Left renal pelvis (tissue), 4 donors: ENCODE measurements around the gene SPAG8. TPM values are rescaled to one million over a fixed set of nuclear protein-coding genes. Genes with fewer than 3 reads are reported as not detected.
A peak's percentile ranks its signal among the peaks of the same experiment; 100 is the strongest.

Experiments used
- DNase-seq, 4 donors: peaks; one replicate each; pipeline ENCODE4 v3.0.0-alpha.2; 2013; ENCODE audit warnings: low read depth in 4 of 4, low spot score in 3 of 4
- polyA plus RNA-seq, 4 donors: library from polyadenylated mRNA; unstranded; fragments of 120-200 nt; gene quantifications; one replicate each; pipeline ENCODE4 v1.2.1, GENCODE V29; 2013; ENCODE audit not compliant: insufficient read length in 4 of 4

SPAG8 gene
- polyA plus RNA-seq, 4 donors = 2.9 to 7.2 (median 5.7) TPM

DNA sequence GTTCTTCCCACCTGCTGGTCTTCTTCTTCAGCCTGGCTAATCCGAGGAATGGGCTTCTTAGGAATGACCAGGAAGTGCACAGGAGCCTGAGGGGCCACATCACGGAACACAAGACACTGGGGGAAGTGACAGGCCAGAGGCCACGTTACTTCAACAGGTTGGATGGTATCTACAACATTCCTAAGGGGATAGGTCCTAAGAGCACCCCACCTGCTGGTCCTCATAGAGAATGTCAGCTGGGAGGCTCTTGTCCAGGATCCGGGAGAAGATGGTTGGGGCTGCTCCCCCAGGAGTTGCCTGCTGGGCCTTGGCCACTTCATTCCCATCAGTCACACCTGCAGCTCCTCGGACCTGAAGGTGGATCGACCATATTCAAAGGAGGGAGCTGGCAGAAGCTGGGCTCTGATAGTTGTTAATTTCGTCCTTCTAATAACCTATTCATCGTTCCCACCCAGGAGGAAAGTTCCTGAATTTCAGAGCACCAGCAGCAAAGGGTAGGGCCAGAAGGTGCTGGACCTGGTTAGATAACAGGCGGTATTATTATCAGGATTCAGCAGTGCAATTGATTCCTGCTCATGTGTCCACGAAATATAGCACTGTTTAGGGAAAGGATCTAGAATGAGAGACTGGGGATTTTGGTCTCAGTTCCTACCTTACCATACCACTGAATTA is 1.5 kb upstream of the SPAG8 start:
- DNase-seq = no peak

DNA sequence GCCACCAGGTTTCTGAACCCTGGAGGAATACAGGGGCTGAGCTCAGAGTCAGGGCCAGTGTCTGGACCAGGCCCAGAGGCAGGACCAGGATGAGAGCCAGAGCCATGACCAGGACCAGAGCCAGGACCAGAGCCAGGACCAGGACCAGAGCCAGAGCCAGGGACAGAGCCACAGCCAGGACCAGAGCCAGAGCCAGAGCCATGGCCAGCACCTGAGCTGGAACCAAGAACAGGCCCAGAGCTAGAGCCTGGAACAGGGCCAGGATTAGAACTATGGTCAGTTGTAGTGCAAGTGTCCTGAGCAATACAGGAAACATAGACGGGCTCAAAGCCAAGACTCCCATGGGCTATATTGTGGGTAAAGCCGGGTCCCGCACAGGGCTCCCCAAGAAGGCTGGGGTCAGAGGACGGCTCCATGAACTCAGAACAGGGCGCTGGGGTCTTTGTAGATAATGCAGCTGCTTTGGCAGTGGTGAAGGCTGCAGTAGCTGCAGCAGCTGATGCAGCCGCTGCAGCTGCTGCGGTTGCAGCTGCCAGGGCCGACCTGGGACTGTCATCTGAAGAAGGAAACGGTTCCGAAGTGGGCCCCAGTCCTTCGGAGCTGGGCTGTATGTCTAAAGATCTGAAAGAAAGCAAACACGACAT is 559 bp downstream of the SPAG8 start:
- DNase-seq = no peak

- no peak for DNase-seq
Measured at GRCh38 chr9:35810122-35810521, 1.9 kb downstream of the SPAG8 start.

- no peak for DNase-seq
Measured at GRCh38 chr9:35808433-35808832, 3.6 kb downstream of the SPAG8 start.

DNA sequence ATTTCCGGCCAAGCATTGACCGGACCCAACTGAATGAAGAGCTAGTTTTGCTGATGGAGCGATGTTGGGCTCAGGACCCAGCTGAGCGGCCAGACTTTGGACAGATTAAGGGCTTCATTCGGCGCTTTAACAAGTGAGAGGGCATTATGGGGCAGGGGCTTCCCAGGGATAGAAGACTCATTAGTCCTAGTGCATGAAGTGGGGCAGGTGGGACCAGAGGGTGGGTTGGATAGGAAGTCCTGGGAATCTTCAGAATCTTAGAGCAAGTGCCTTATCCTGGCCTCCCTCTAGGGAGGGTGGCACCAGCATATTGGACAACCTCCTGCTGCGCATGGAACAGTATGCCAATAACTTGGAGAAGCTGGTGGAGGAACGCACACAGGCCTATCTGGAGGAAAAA is 6.0 kb downstream of the SPAG8 start:
- DNase-seq = no peak

- no peak for DNase-seq
Measured at GRCh38 chr9:35801328-35802128, 10.5 kb downstream of the SPAG8 start.

DNA sequence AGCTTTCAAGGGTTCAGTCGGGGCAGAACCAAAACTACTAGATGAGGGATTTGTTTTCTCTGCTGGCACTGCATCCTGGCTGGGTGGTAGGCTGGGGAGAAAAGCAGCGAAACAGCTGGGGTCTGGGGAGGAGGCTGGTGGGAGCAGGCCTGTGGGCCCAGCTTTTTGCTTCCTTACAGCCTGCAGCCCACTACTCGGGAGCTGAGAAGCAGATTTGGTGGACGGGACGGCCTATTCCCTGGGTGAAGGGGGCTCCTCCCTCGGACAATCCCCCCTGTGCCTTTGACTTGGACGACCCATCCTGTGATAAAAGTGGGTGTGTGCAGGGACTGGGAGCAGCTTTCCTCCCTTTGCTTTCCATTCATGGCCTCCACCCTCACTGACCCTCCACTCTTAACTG is 11.5 kb downstream of the SPAG8 start:
- DNase-seq = no peak

DNA sequence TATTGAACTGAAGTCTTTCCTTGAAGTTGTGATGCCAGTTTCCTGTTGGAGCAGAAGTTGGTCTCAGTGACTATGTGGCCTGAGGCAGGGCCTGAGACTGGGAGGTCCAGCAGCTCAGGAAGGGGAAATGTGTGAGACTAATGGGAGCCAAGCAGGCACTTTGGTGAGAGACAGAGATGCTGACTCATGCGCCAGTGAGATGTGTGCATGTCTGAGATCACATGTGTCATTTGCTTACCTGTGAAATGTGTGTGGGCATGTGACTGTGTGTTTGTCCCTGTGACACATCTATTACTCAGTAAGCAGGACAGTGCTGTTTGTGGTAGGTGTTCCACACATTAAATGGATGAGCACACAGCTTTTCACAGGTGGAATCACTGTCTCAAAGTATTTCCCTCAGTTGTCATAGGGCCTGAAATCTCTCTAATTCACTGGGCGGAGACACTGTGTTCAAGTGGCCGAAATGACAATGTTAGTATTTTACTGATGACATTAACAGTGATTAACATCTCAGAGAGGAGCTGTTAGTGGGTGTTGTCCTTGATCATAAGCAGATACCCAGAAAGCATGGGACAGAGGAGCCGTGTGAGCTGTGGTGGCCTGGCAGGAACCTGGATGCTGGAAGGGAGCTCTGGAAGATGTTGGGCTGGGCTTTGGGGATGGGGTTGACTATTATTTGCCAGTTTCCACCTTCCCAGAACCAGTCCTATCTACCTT is 13.2 kb downstream of the SPAG8 start:
- no peak for DNase-seq

DNA sequence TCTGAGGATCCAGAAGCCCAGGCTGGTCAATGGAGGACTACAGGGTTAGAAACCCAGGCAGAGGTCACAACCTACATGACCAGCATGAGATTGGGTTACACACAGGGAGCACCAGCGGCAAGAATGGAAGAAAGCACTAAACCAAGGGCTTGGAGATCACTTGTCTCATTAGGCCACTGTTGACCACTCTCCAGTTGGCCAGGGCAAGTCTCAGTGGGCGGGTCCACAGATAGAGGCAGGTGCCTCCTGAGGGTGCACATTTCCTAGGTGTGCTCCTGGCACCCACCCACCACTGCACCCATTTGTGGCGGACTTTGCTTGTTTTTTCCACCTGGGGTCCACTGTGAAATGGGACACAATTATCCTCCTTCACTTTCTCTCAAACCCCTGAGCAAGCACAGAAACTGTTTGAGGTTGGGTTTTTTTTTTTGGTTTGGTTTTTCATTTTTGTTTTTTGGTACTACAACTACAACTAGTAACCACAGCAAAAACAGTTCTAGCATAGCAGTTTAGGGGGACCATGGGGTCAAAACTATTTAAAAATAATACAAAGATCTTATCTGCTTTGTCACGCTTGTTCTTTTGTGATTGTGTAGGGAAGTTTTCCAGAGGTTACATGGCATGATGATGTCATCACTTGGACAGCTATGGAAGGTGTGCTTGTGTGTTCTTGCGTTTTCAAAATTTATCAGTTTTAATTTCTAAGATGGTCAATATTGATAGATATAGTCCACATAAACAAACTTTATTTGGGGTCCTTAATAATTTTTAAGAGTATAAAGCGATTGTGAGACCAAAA is 14.6 kb downstream of the SPAG8 start:
- DNase-seq = no peak

DNA sequence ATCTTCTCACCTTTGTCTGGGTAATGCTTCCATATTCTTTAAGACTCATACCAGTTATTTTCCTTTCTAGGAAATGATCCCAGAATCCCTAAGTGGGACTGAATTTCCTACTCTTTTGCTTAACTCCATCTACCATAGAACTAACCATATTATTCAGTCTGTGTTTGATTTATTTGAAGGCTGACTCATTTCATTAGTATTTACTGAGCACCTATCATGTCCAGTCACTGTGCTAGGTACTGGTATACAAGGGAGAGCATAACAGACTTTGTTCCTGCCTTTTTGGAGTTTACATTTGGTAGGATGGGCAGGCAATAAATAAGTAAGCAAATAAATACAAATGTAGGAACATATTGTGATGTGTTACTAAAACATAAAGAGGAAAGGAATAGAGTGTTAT is 16.4 kb downstream of the SPAG8 start:
- DNase-seq = no peak

- DNase-seq = no peak
Measured at GRCh38 chr9:35793461-35793860, 18.6 kb downstream of the SPAG8 start.

GRCh38 chr9:35792826-35793225 is 19.2 kb downstream of the SPAG8 start:
- DNase-seq = no peak

GRCh38 chr9:35792024-35792813 is 19.8 kb downstream of the SPAG8 start:
- DNase-seq = no peak

GRCh38 chr9:35791297-35791921 is 20.7 kb downstream of the SPAG8 start, which contains the start of gene NPR2:
Gene NPR2 (plus strand): TSS chr9:35791591. CDS start chr9:35792409, 818 bp downstream.
- no peak for DNase-seq

GRCh38 chr9:35790385-35791296 is 21.4 kb downstream of the SPAG8 start:
- peak in 2 of 4 donors; percentile 69 to 78 for DNase-seq

DNA sequence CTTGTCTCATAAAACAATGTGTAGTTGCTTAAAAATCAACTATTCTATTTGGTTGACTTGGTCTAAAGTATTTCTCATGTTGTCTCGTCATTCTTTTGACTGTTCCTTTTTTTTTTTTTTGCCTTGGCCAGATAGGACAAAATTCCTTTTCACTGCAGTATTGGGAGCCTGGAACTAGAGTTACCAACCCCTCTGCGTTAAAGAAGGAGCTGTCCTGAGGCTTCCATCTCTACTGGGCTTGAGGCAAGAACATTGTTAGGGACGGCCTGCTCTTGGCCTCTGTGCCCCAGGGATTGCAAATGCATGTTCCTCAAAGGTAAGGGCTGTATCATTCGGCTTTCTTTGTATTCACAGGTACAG is 22.1 kb downstream of the SPAG8 start:
- DNase-seq = no peak

- DNase-seq = no peak
Measured at GRCh38 chr9:35789541-35789940, 22.5 kb downstream of the SPAG8 start.

- DNase-seq = no peak
Measured at GRCh38 chr9:35783418-35783817, 28.6 kb downstream of the SPAG8 start.
